Activated CD4-positive, alpha-beta memory T cell treated with anti-CD3 and anti-CD28 coated beads for 36 hours (primary cell): ENCODE data around the gene SDC4. TPM values are rescaled to one million over a fixed set of nuclear protein-coding genes. Genes with fewer than 3 reads are reported as not detected.

Experiments
- CTCF ChIA-PET: fragments of 350-600 bp; sonication (Branson Sonifier 250); formaldehyde crosslinking; loops from one replicate; lab custom pipeline; 2021; ENCODE audit warnings: antibody characterized with exemption, inconsistent platforms; lab: Charles Lee
- POLR2A ChIA-PET: fragments of 350-600 bp; sonication (Branson Sonifier 250); formaldehyde crosslinking; loops from one replicate; lab custom pipeline; 2021; ENCODE audit warnings: antibody characterized with exemption; lab: Charles Lee
- DNase-seq: peaks from one replicate; pipeline ENCODE4 v3.0.0-alpha.2; 2020
- H3K27ac Mint-ChIP-seq: one replicate; pipeline ENCODE4 v1.8.0; 2021; ENCODE audit warnings: mixed read lengths
- H3K27me3 Mint-ChIP-seq: one replicate; pipeline ENCODE4 v1.8.0; 2021; ENCODE audit warnings: mixed read lengths
- H3K36me3 Mint-ChIP-seq: one replicate; pipeline ENCODE4 v1.8.0; 2021; ENCODE audit warnings: mixed read lengths
- H3K4me1 Mint-ChIP-seq: one replicate; pipeline ENCODE4 v1.8.0; 2021; ENCODE audit warnings: low read depth, mixed read lengths
- H3K4me3 Mint-ChIP-seq: one replicate; pipeline ENCODE4 v1.8.0; 2021; ENCODE audit warnings: mild to moderate bottlenecking, mixed read lengths
- H3K9me3 Mint-ChIP-seq: one replicate; pipeline ENCODE4 v1.8.0; 2021; ENCODE audit warnings: mixed read lengths
- intact Hi-C: fragments of 100-400 bp; cut with micrococcal nuclease; formaldehyde crosslinking; loops from one replicate; pipeline ENCODE4 v1.15.1; 2023
- total RNA-seq, 2 experiments: library from RNA; stranded (reverse); gene quantifications; one replicate each; pipeline ENCODE4 v1.2.3, GENCODE V29; 2021

Gene SDC4
- total RNA-seq, 2 experiments from 2014 or later = 67.8 to 69.8 TPM

DNA sequence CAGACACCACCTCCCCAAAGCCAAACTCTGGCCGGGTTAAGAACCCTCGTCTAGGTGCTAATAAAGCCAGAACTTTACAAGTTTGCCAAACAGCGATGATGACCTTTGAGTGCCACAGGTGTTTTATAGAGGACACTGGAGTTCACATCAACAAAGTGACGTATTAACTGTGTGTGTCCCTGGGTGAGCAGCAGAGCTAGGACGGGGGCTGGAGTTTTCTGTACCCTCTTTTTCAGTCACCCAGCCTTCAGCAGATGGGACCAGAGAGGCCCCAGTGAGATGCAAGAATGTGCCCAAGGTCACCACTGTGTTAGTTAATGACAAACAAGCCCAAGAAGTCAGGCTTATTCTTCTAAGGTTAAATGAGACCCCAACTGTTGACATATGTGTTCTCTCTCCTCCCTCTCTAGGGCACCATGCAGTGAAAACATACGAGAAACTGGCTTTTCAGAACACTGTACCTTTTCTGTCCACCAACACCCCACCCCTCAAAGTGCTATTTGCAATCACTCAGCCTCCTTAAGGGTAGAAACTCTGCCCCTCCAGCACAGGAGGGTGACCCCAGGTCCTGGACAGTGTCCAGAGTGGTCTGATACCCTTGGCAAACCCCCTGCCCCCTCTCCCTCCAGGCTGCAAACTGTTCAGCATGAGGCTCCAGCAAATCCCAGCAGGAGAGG, 5.2 kb downstream of the SDC4 start:
- intact Hi-C loops = no loop called here
- Mint-ChIP-seq H3K36me3 (peaks cover 28% of the 10 kb centered on the region), H3K9me3 (no peaks in the 10 kb centered on the region), H3K4me3 (no peak overlapping the region), H3K27me3 (no peaks in the 10 kb centered on the region), H3K27ac (no peak overlapping the region), H3K4me1 (peaks cover 45% of the 10 kb centered on the region)
- no peak for DNase-seq
- ChIA-PET POLR2A (no interaction called here), CTCF (interaction anchor here (1.6 to 1.7 kb wide), 2 partner anchors 31 to 93 kb away, joined by 8 to 10 read pairs; no protein-coding TSS in a partner anchor)

DNA sequence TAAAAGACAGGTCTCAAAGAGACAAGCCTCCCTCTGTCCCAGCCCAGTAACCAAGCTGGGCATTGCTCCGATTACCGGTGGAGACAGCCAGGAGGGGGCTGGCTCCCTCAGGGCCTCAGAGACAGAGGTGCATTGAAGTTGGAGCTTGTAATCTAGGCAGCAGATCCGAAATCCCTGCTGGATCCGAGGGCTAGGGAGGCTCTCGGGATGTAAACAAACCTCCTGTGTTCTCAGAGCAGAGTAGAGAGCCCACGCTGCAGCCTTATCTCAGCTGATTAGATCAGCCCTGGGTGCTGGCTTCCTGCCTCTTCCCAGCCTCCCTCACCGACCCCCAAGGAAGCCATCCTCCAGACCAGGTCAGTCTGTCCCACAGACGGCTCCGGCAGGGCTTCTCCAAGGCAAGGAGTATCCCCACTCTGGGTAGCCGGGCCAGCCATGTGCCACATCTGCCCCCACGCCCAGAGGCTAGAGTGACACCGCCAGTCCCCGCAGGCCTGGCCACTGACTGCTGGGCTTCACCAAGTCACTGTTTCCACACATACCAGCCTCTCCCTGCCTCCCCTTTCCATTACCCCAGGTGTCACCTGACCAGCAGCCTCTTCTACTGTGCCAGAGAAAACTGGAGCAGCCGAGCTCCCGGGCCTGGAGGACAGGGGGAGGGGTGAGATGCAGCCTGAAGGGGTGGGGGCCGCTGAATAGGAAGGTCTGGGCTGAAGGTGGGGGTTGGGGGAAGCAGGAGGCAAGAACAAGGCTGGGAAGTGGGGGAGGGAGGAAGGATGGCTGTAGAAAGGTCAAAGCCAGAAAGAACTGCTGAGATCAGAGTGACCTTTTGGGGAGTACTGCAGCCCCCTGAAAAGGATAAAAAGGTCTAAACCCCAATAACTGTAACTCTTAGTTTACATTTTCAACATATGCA, 6.0 kb downstream of the SDC4 start:
- ChIA-PET CTCF (interaction anchor here (0.8 to 1.8 kb wide), 3 partner anchors 20 to 95 kb away, joined by 4 to 6 read pairs (median 4); partner anchors contain the start of gene SYS1), POLR2A (interaction anchor here (1.0 kb wide), 1 partner anchor 12 kb away, joined by 3 read pairs; no protein-coding TSS in a partner anchor)
- Mint-ChIP-seq H3K9me3 (no peaks in the 10 kb centered on the region), H3K36me3 (peaks cover 28% of the 10 kb centered on the region), H3K27ac (no peak overlapping the region), H3K4me1 (peaks cover 41% of the 10 kb centered on the region), H3K4me3 (no peak overlapping the region), H3K27me3 (no peaks in the 10 kb centered on the region)
- intact Hi-C loops = no loop called here
- DNase-seq = no peak

DNA sequence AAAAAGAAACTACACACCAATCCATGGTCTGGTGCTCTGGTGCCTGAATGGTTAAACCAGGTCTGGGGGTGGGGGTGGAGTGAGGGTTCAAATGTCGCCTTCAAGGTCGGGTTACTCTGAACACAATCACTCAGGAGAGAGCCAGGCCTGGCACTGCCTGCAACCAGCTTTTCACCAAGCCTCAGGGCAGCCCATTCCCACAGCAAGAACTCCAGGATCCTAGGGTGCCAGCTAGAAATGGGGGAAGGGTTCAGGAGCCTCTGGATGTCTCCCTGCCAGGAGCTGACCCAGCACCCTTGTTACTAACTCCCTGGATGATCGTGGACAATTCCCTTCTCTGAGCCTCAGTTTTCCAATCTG, 6.7 kb downstream of the SDC4 start:
- Mint-ChIP-seq H3K4me1 (peaks cover 34% of the 10 kb centered on the region), H3K4me3 (no peak overlapping the region), H3K9me3 (no peaks in the 10 kb centered on the region), H3K27me3 (no peaks in the 10 kb centered on the region), H3K27ac (no peak overlapping the region), H3K36me3 (peaks cover 26% of the 10 kb centered on the region)
- no peak for DNase-seq
- POLR2A ChIA-PET = interaction anchor here (1.0 kb wide), 1 partner anchor 13 kb away, joined by 3 read pairs; no protein-coding TSS in a partner anchor
- CTCF ChIA-PET = interaction anchor here (0.8 to 1.8 kb wide), 3 partner anchors 21 to 96 kb away, joined by 4 to 6 read pairs (median 4); partner anchors contain the start of gene SYS1
- intact Hi-C loops = no loop called here

DNA sequence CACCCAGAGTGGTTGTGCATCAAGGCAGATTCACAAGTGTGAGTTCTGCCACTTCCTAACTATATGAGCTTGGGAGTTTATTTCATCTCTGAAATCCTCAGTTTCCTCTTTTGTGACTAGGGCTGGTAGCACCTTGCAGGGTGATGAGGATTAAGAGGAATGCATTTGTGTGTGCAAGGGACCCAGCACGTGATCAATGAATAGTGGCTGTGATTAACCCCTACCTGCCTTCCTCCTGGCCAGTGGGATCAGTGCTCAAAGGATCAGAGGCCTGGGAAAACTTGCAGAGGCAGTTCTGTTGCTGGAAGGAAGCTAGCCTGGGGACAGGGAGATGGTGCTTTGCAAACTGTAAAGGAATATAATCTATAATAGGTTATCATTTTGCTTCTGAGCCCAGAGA, 7.3 kb downstream of the SDC4 start:
- no peaks in the 10 kb centered on the region for H3K9me3 Mint-ChIP-seq
- H3K27me3 Mint-ChIP-seq = no peaks in the 10 kb centered on the region
- CTCF ChIA-PET = interaction anchor here (0.9 to 1.8 kb wide), 2 partner anchors 11 to 96 kb away, joined by 4 to 6 read pairs; no protein-coding TSS in a partner anchor
- POLR2A ChIA-PET = no interaction called here
- H3K27ac Mint-ChIP-seq = no peak overlapping the region
- H3K36me3 Mint-ChIP-seq = peaks cover 25% of the 10 kb centered on the region
- H3K4me3 Mint-ChIP-seq = no peak overlapping the region
- peaks cover 28% of the 10 kb centered on the region for H3K4me1 Mint-ChIP-seq
- intact Hi-C loops = no loop called here
- no peak for DNase-seq

DNA sequence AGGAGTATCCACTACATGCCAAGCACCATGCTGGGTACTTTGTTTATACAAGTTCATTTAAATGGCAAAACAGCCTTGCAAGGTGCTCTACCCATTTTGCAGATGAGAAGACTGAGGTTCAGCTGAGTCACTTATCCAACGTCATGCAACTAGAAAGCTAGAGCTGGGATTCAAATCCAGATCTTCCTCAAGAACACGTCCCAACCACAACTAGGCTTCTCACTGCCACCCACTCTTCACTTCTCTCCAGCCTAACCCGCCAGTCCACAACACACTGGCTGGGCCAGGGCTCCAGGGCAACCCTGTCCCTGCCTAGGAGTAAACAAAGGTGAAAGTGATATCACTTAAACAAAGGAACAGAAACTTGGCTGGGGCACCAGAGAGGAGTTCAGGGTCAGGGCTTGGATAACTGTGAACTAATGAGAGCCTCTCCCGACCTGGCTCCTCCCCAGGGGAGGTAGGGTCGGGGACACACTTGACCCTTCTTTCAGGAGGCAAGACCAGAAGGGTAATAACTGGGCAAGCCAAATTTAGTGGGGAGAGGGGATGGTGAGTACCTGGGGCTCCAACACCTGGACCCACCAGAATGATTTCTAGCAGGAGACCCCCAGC, 7.9 kb downstream of the SDC4 start:
- Mint-ChIP-seq H3K36me3 (peaks cover 26% of the 10 kb centered on the region), H3K4me1 (peaks cover 22% of the 10 kb centered on the region), H3K27me3 (no peaks in the 10 kb centered on the region), H3K9me3 (no peaks in the 10 kb centered on the region), H3K27ac (no peak overlapping the region), H3K4me3 (no peak overlapping the region)
- ChIA-PET POLR2A (no interaction called here), CTCF (interaction anchor here (0.9 kb wide), 1 partner anchor 12 kb away, joined by 4 read pairs; no protein-coding TSS in a partner anchor)
- intact Hi-C loops = no loop called here
- DNase-seq = no peak

DNA sequence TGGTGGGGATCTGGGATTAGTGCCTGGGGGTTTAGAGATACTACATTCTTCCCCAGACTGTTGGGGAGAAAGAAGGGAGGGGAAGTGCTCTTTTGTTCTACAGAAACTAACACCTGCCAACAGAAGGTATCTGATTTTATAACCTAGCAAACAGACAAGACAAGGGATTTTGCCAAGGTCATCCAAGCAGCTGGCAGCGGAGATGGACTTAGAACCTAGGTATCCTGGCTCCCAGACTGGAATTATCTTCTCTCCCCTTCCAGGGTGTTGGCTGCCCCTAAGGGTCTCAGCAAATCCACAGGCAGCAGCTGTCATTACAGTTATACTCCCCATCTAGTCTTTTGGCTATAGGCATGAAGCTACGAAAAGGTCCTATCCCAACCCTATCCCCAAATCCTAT, 8.4 kb downstream of the SDC4 start:
- Mint-ChIP-seq H3K27me3 (no peaks in the 10 kb centered on the region), H3K27ac (no peak overlapping the region), H3K9me3 (no peaks in the 10 kb centered on the region), H3K4me3 (no peak overlapping the region), H3K4me1 (peaks cover 17% of the 10 kb centered on the region), H3K36me3 (peaks cover 26% of the 10 kb centered on the region)
- DNase-seq = no peak
- intact Hi-C loops = no loop called here
- ChIA-PET POLR2A (no interaction called here), CTCF (interaction anchor here (1.0 kb wide), 1 partner anchor 97 kb away, joined by 3 read pairs; no protein-coding TSS in a partner anchor)

DNA sequence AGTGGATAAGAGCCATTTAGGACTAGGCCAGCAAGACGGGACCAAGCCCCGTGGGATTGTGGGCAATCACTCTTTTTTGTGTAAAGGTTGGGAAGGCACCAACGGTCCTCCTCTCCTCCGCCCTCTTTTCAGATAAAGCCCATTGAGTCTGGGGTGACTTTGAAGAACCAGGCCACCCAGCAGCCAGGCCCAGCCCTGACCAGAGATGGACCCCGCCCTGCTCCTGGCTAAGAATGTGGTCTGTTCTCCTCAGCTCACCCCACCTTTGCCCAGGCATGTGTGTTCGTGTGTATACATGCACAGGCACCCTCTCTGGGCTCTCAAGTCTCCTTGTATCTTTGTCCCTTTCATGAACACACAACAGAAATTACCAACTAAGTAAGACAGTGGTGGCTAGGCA, 9.1 kb downstream of the SDC4 start:
- Mint-ChIP-seq H3K4me3 (no peak overlapping the region), H3K27ac (no peak overlapping the region), H3K27me3 (no peaks in the 10 kb centered on the region), H3K4me1 (peaks cover 10% of the 10 kb centered on the region), H3K9me3 (no peaks in the 10 kb centered on the region), H3K36me3 (peaks cover 23% of the 10 kb centered on the region)
- CTCF ChIA-PET = interaction anchor here (0.5 to 1.0 kb wide), 2 partner anchors 98 to 114 kb away, joined by 3 read pairs; no protein-coding TSS in a partner anchor
- intact Hi-C loops = no loop called here
- POLR2A ChIA-PET = no interaction called here
- DNase-seq = no peak

DNA sequence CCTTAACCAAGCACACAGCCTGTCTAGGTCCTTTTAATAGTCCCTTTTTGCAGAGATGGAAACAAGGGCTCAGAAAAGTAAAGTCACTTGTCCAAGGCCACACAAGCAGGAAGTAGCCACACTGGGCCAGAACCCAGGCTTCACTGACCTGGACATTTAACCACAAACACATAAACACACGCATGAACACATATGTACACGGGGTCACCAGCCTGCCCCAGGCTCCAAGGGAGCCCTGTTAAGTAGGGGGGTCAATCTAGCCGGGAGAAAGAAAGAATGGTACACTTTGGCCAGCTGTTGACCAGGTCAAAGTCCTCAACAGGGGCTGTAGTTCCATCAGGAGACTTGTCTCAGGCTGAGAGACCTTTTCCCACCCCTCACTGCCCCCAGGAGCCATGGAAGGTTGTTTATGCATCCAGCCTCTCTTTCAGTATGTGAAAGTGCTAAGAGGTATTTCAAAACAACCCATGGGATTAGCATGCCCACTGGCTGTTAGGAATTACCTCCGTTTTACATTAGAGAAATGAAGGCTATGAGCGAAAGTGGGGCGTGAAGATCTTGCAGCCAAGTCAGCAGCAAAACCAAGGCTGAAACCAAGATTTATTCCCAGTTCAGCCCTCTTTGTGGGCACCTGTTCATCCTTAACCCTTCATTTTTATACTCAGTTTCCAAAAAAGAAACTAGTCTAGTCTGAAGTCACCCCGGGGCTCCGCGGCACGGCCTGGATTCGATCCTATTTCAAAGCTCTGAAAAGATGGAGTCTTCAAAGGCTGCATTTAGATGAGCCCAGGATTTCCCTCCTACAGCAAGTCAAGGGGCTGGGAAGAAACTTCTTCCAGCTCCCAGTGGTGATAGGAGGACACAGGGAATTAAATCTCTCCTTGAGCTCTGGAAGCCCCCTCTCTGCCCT, 9.8 kb downstream of the SDC4 start:
- intact Hi-C loops = no loop called here
- peaks cover 22% of the 10 kb centered on the region for H3K36me3 Mint-ChIP-seq
- H3K27me3 Mint-ChIP-seq = no peaks in the 10 kb centered on the region
- DNase-seq = no peak
- ChIA-PET CTCF (interaction anchor here (0.5 to 1.6 kb wide), 2 partner anchors 44 to 113 kb away, joined by 3 read pairs; no protein-coding TSS in a partner anchor), POLR2A (no interaction called here)
- peaks cover 9% of the 10 kb centered on the region for H3K4me1 Mint-ChIP-seq
- H3K9me3 Mint-ChIP-seq = no peaks in the 10 kb centered on the region
- H3K4me3 Mint-ChIP-seq = no peak overlapping the region
- no peak overlapping the region for H3K27ac Mint-ChIP-seq

DNA sequence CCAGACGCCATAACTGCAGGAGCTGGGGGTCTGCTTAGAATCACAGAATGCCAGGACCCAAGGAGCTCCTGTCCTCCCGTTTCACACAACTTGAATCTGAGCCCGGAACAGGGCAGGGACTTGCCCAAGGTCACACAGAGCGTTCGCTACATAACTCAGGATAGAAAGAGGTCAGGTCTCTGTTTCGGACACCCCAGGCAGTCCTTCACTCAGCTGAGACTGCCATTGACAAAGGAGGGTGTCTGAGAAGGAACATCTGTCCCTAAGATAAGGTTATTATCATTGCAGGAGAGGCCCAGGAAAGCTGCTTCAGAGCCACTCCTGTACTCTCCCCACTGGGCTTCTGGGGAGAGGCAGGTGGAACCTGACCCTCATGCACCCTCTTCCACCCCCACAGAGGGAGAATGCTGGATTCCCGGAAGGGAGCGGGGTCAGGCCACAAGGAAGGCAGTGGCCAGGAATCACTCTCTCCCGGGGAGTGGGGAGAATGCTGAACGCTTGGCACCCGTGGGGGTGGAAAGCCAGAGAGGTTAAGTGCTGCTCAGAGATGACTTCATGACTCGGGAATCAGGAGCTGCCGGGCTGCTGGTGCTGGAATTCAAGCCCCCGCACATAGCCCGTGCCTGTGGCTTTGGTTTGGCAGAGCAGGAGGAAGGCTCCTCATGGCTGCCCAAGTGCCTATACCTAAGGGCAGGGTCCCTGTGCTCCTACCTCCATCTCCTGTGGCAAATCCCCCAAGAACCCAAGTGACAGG, 10.7 kb downstream of the SDC4 start:
- peaks cover 22% of the 10 kb centered on the region for H3K36me3 Mint-ChIP-seq
- no peak overlapping the region for H3K4me3 Mint-ChIP-seq
- H3K27ac Mint-ChIP-seq = no peak overlapping the region
- ChIA-PET POLR2A (interaction anchor here (0.6 kb wide), 1 partner anchor 10 kb away, joined by 3 read pairs; no protein-coding TSS in a partner anchor), CTCF (interaction anchor here (1.0 to 2.5 kb wide), 3 partner anchors 44 to 112 kb away, joined by 3 to 9 read pairs (median 4); no protein-coding TSS in a partner anchor)
- peaks cover 3% of the 10 kb centered on the region for H3K4me1 Mint-ChIP-seq
- H3K9me3 Mint-ChIP-seq = no peaks in the 10 kb centered on the region
- DNase-seq = no peak
- no peaks in the 10 kb centered on the region for H3K27me3 Mint-ChIP-seq
- intact Hi-C loops = no loop called here

DNA sequence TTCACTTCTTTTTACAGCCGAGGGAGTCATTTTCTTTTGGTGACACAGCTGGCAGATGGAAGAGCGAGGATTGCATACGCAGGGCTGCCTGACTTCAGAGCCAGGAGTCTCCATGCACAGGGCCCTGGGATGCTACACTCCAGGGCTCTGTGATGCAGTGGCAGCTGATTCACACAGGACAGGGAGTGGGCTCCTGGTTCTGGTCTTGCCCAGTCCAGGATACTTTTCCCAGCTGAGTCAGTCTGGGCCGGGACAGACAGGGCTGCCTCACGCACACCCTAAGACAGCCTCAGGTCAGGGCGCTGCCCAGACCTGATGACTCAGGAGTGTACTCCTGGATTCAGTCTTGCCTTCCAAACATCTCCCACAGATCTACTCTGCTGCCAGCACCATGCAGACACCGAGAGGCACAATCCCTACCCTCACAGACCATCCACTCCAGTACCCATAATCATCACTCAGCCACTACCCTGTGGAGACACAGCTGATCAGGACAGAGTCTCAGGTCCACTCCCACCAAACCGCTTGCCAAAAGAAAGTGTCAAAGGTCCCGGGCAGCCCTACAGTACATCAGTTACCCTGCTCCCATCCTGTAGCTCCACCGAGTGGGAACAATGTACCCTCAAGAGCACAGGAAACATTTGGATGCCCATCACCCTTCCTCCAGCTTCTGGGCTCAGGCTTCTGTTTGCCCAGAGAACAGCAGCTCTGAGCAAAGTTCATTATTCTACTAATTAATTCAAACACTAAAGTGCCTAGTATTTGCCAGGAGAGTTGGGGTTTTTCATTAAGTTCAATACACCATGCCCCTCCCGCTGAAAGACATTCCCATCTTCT, 11.5 kb downstream of the SDC4 start:
- H3K9me3 Mint-ChIP-seq = no peaks in the 10 kb centered on the region
- H3K27ac Mint-ChIP-seq = no peak overlapping the region
- POLR2A ChIA-PET = interaction anchor here (0.6 kb wide), 1 partner anchor 11 kb away, joined by 3 read pairs; no protein-coding TSS in a partner anchor
- no peak for DNase-seq
- H3K36me3 Mint-ChIP-seq = peaks cover 20% of the 10 kb centered on the region
- CTCF ChIA-PET = interaction anchor here (1.0 to 2.5 kb wide), 5 partner anchors 18 to 113 kb away, joined by 3 to 9 read pairs (median 6); no protein-coding TSS in a partner anchor
- peaks cover 3% of the 10 kb centered on the region for H3K4me1 Mint-ChIP-seq
- no peak overlapping the region for H3K4me3 Mint-ChIP-seq
- intact Hi-C loops = no loop called here
- H3K27me3 Mint-ChIP-seq = no peaks in the 10 kb centered on the region
